K562 (cell line): Measurements from ENCODE around the gene PRDX6. TPM values are rescaled to one million over a fixed set of nuclear protein-coding genes. Genes with fewer than 3 reads are reported as not detected.

Experiments
- BACH1 ChIP-seq: fragments of 200-800 bp; sonication (Bioruptor generic); IDR thresholded peaks from 2 replicates; pipeline ENCODE4 v1.6.1; 2016; ENCODE audit warnings: missing genetic modification characterization, missing compliant biosample characterization
- C11orf30 ChIP-seq: fragments of 450-650 bp; IDR thresholded peaks from 2 replicates; pipeline ENCODE4 v1.6.1; 2016; ENCODE audit warnings: low read depth, mild to moderate bottlenecking
- CREB3 ChIP-seq: fragments of 450-650 bp; conservative IDR thresholded peaks from 2 replicates; pipeline ENCODE4 v1.6.1; 2016; ENCODE audit warnings: missing genetic modification characterization, low read depth, mild to moderate bottlenecking, missing compliant biosample characterization, moderate library complexity
- CXXC5 ChIP-seq: fragments of 250-450 bp; sonication (Bioruptor Pico); IDR thresholded peaks from 2 replicates; pipeline ENCODE4 v1.8.0; 2022; ENCODE audit warnings: inconsistent platforms, mild to moderate bottlenecking, moderate library complexity
- DEAF1 ChIP-seq: fragments of 450-650 bp; formaldehyde crosslinking; IDR thresholded peaks from 2 replicates; pipeline ENCODE4 v1.4.0; 2020; ENCODE audit warnings: mild to moderate bottlenecking, moderate library complexity
- FUS ChIP-seq: fragments of 200-400 bp; formaldehyde crosslinking; optimal IDR thresholded peaks from 2 replicates; pipeline ENCODE3; 2017; ENCODE audit warnings: low read depth, low read length
- HDAC2 ChIP-seq: fragments of 450-650 bp; IDR thresholded peaks from 2 replicates; pipeline ENCODE4 v1.6.1; 2016; ENCODE audit warnings: mild to moderate bottlenecking
- HLTF ChIP-seq: fragments of 450-650 bp; IDR thresholded peaks from 2 replicates; pipeline ENCODE4 v1.6.1; 2016
- KAT8 ChIP-seq: fragments of 450-650 bp; IDR thresholded peaks from 2 replicates; pipeline ENCODE4 v1.6.1; 2016; ENCODE audit warnings: low read depth, mild to moderate bottlenecking
- LARP7 ChIP-seq: fragments of 450-650 bp; IDR thresholded peaks from 2 replicates; pipeline ENCODE4 v1.6.1; 2016
- MAFF ChIP-seq: IDR thresholded peaks from 2 replicates; pipeline ENCODE4 v1.6.1; 2012; ENCODE audit warnings: low read length, improper control_type of control experiment
- NFE2 ChIP-seq: IDR thresholded peaks from 2 replicates; pipeline ENCODE4 v1.6.1; 2014; ENCODE audit warnings: antibody characterized with exemption, low read depth
- PATZ1 ChIP-seq: fragments of 250-450 bp; sonication (Bioruptor Pico); IDR thresholded peaks from 2 replicates; pipeline ENCODE4 v1.5.0; 2020; ENCODE audit warnings: mild to moderate bottlenecking, borderline replicate concordance
- PHF8 ChIP-seq: fragments of 200-600 bp; sonication (generic); IDR thresholded peaks from 2 replicates; pipeline ENCODE4 v1.6.1; 2012; ENCODE audit warnings: mixed run types, mild to moderate bottlenecking, inconsistent platforms, low read length, moderate library complexity, borderline replicate concordance
- PML ChIP-seq: IDR thresholded peaks from 2 replicates; pipeline ENCODE4 v1.6.1; 2012; ENCODE audit warnings: low read length, inconsistent platforms
- SREBF2 ChIP-seq: sonication (generic); formaldehyde crosslinking; IDR thresholded peaks from 2 replicates; pipeline ENCODE4 v1.4.0; 2020; ENCODE audit warnings: mild to moderate bottlenecking, missing genetic modification reagents
- ZFP1 ChIP-seq: fragments of 450-650 bp; formaldehyde crosslinking; IDR thresholded peaks from 2 replicates; pipeline ENCODE4 v1.4.0; 2020; ENCODE audit warnings: mild to moderate bottlenecking, mixed read lengths
- ZNF263 ChIP-seq: sonication (generic); formaldehyde crosslinking; IDR thresholded peaks from 2 replicates; pipeline ENCODE4 v1.8.0; 2022; ENCODE audit warnings: mild to moderate bottlenecking, missing genetic modification reagents, borderline replicate concordance
- ZNF316 ChIP-seq: fragments of 450-650 bp; IDR thresholded peaks from 2 replicates; pipeline ENCODE4 v1.6.1; 2016
- ZNF695 ChIP-seq: fragments of 450-650 bp; formaldehyde crosslinking; IDR thresholded peaks from 2 replicates; pipeline ENCODE4 v1.4.0; 2020; ENCODE audit warnings: mild to moderate bottlenecking, moderate library complexity
- polyA plus RNA-seq, 8 experiments: library from polyadenylated mRNA; depleted of rRNA in 4 of 8; stranded (reverse) in 5 of 8; unstranded in 3 of 8; fragments of >200 nt; fragmentation: Nextera tagmentation in 2 of 8; fragmentation: Illumina TruSeq in 1 of 8; extraction: Ambion mirVana in 2 of 8; extraction: Trizol in 1 of 8; gene quantifications; 2 replicates each; pipeline versions ENCODE4 v1.2.1 to v1.2.3, GENCODE V29; 2011 to 2014; ENCODE audit warnings: inconsistent platforms in 1 of 8, missing spikeins in 1 of 8
- total RNA-seq, 7 experiments: library from RNA; depleted of rRNA in 6 of 7; stranded (reverse); fragments of >200 nt in 6 of 7; fragmentation: Illumina TruSeq in 2 of 7; extraction: Trizol in 2 of 7; gene quantifications; 2 replicates each; pipeline versions ENCODE4 v1.2.1 to v1.2.3, GENCODE V29; 2011 to 2021; ENCODE audit warnings: low replicate concordance in 1 of 7
- TF ChIP-seq, protein P1 (sequence below), 2 experiments: fragments of 200-800 bp in 1 of 2; sonication (Bioruptor generic) in 1 of 2; sonication (generic) in 1 of 2; formaldehyde crosslinking in 1 of 2; IDR thresholded peaks in 1 of 2; conservative IDR thresholded peaks in 1 of 2; 2 replicates each; pipeline versions ENCODE4 v1.5.0 to v1.6.1; 2016 to 2020; ENCODE audit warnings: missing compliant biosample characterization in 1 of 2, missing genetic modification characterization in 1 of 2, missing genetic modification reagents in 1 of 2
- TF ChIP-seq, protein P2 (sequence below): fragments of 450-650 bp; IDR thresholded peaks from 2 replicates; pipeline ENCODE4 v1.6.1; 2014; ENCODE audit warnings: low read depth, mild to moderate bottlenecking, moderate library complexity, borderline replicate concordance

Gene PRDX6
- total and polyA plus RNA-seq, 9 of the 15 experiments (the other 6 are each of a cell fraction or from before 2014, with no cell fraction given): 277 to 1,082 (median 610) TPM

DNA sequence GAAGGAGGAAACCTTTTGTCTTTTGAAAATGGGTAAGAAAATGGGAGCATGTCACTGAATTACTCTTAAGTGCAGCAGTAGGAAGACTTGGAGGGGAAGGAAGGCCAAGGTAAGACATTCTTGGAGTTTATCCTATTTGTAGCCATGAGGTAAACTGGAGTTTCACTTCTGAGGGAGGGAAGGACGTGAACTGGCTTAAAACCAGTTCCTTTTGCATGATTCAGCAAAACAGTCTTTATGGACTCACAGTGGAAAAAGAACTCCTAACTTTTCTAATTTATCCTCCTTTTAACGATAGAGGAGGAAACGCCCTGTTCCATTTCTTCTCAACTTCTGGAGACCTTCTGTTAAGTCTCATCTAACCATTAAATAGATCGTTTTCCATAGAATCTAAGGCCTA is 2.5 kb downstream of the PRDX6 start (continued):
- TF ChIP-seq, protein P1, sequence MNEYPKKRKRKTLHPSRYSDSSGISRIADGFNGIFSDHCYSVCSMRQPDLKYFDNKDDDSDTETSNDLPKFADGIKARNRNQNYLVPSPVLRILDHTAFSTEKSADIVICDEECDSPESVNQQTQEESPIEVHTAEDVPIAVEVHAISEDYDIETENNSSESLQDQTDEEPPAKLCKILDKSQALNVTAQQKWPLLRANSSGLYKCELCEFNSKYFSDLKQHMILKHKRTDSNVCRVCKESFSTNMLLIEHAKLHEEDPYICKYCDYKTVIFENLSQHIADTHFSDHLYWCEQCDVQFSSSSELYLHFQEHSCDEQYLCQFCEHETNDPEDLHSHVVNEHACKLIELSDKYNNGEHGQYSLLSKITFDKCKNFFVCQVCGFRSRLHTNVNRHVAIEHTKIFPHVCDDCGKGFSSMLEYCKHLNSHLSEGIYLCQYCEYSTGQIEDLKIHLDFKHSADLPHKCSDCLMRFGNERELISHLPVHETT (CRISPR knock-in tag; conservative IDR thresholded peaks at IDR 0.05 in 1 of 2, IDR thresholded peaks at IDR 0.05 in 1 of 2): 0 out of 4 replicates have a peak, but pooled peaks of 1 of the 2 experiments have one; percentile 28
- TF ChIP-seq LARP7 (no peak), ZFP1 (CRISPR knock-in tag) (no peak), HDAC2 (no peak), CREB3 (tag) (peak; percentile 10; the same call in 1 of the 2 replicates), PATZ1 (CRISPR knock-in tag) (no peak), MAFF (peak; percentile 95), C11orf30 (peak; percentile 98), ZNF695 (no peak), PHF8 (no peak), ZNF263 (no peak), CXXC5 (CRISPR knock-in tag) (0 out of 2 replicates have a peak, but pooled peaks have one; percentile 21), HLTF (no peak), FUS (no peak), ZNF316 (peak; percentile 98), SREBF2 (CRISPR knock-in tag) (no peak), NFE2 (peak; percentile 96), DEAF1 (CRISPR knock-in tag) (0 out of 2 replicates have a peak, but pooled peaks have one; percentile 1), PML (no peak; the same call in 1 of the 2 replicates), BACH1 (peak; percentile 85), KAT8 (no peak)
- TF ChIP-seq, protein P2, sequence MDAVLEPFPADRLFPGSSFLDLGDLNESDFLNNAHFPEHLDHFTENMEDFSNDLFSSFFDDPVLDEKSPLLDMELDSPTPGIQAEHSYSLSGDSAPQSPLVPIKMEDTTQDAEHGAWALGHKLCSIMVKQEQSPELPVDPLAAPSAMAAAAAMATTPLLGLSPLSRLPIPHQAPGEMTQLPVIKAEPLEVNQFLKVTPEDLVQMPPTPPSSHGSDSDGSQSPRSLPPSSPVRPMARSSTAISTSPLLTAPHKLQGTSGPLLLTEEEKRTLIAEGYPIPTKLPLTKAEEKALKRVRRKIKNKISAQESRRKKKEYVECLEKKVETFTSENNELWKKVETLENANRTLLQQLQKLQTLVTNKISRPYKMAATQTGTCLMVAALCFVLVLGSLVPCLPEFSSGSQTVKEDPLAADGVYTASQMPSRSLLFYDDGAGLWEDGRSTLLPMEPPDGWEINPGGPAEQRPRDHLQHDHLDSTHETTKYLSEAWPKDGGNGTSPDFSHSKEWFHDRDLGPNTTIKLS: no peak
